ENCODE results near the gene CACNA1I.
"Not testable (repeated sequence)": the region's sequence is repeated elsewhere in the genome, so short reads cannot be mapped to it uniquely, and the experiment has no call there.

Gene CACNA1I

DNA sequence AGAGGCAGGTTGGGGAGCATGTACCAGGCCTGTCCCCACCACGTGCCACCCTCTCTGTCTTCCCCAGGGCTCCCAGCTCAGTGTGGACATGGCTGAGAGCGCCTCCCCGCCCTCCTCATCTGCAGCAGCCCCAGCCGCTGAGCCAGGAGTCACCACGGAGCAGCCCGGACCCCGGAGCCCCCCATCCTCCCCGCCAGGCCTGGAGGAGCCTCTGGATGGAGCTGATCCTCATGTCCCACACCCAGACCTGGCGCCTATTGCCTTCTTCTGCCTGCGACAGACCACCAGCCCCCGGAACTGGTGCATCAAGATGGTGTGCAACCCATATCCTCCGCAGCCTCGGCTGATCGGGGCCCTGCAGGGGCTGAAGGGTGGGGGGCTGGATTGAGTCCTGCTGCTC is at the start of gene CACNA1I:
Gene CACNA1I (plus strand): TSS at position 89 of the 400 bp plus-strand sequence. CDS start 0 bp downstream, at position 89.
- H3K4me3 ChIP-seq (ENCODE audit: low read depth, low read length): no peak within 1 kb of the TSS
- in situ Hi-C loops (cut with HindIII; ENCODE audit: low sequenced_read_pairs): loop anchor here (25.0 kb wide), 1 partner anchor 442 kb away; no protein-coding TSS in a partner anchor
- TF ChIP-seq, protein P1, sequence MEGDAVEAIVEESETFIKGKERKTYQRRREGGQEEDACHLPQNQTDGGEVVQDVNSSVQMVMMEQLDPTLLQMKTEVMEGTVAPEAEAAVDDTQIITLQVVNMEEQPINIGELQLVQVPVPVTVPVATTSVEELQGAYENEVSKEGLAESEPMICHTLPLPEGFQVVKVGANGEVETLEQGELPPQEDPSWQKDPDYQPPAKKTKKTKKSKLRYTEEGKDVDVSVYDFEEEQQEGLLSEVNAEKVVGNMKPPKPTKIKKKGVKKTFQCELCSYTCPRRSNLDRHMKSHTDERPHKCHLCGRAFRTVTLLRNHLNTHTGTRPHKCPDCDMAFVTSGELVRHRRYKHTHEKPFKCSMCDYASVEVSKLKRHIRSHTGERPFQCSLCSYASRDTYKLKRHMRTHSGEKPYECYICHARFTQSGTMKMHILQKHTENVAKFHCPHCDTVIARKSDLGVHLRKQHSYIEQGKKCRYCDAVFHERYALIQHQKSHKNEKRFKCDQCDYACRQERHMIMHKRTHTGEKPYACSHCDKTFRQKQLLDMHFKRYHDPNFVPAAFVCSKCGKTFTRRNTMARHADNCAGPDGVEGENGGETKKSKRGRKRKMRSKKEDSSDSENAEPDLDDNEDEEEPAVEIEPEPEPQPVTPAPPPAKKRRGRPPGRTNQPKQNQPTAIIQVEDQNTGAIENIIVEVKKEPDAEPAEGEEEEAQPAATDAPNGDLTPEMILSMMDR (IDR thresholded peaks at IDR 0.05; ENCODE audit: low read depth, low read length, missing control alignments): no peak
- DNase-seq (ENCODE audit: low read depth): no peak

DNA sequence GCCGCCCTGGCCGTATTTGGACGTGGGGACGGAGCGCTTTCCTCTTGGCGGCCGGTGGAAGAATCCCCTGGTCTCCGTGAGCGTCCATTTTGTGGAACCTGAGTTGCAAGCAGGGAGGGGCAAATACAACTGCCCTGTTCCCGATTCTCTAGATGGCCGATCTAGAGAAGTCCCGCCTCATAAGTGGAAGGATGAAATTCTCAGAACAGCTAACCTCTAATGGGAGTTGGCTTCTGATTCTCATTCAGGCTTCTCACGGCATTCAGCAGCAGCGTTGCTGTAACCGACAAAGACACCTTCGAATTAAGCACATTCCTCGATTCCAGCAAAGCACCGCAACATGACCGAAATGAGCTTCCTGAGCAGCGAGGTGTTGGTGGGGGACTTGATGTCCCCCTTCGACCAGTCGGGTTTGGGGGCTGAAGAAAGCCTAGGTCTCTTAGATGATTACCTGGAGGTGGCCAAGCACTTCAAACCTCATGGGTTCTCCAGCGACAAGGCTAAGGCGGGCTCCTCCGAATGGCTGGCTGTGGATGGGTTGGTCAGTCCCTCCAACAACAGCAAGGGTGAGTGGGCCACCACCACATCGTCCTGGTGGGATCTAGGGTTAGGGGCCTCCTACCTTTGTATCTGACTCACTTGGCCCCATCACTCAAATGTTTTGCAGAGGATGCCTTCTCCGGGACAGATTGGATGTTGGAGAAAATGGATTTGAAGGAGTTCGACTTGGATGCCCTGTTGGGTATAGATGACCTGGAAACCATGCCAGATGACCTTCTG is 49.3 kb upstream of the CACNA1I start:
- DNase-seq (ENCODE audit: low read depth); in situ Hi-C loops (cut with HindIII; ENCODE audit: low sequenced_read_pairs): not testable (repeated sequence)
- H3K4me3 ChIP-seq (ENCODE audit: low read depth, low read length): peak overlapping the region; percentile 99

DNA sequence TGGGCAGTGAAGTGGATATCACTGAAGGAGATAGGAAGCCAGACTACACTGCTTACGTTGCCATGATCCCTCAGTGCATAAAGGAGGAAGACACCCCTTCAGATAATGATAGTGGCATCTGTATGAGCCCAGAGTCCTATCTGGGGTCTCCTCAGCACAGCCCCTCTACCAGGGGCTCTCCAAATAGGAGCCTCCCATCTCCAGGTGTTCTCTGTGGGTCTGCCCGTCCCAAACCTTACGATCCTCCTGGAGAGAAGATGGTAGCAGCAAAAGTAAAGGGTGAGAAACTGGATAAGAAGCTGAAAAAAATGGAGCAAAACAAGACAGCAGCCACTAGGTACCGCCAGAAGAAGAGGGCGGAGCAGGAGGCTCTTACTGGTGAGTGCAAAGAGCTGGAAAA is 48.5 kb upstream of the CACNA1I start:
- DNase-seq (ENCODE audit: low read depth); in situ Hi-C loops (cut with HindIII; ENCODE audit: low sequenced_read_pairs): not testable (repeated sequence)
- H3K4me3 ChIP-seq (ENCODE audit: low read depth, low read length): peak overlapping the region; percentile 99

DNA sequence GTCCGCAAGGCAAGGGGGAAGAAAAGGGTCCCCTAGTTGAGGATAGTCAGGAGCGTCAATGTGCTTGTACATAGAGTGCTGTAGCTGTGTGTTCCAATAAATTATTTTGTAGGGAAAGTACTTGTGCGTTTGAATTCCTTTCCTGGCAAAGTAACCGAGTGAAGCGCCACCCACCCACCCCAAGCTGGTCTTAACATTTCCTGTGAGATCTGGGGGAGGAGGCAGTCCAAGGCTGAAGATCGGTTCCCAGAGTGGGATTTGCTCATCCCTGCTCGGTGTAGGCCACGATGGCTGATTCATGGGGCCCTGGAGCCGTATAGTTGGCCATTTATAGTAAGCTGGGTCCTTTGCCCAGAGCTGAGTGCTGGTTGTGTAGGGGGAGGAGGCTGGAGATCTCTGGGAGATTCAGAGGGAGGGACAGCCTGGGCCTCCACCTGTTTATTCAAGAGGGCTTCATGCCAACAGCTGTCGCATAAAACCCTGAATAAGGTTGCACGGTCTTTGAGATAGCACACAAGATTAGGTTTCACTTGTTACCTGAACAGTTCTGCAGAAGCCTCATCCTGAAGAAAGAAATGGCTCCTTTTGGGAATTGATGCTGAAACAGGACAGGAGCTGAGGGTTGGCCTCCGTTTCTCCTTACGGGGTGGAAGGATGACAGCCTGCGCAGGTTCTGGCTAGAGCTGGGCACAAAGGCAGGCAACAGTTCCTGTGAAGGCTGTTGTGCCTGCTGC is 47.8 kb upstream of the CACNA1I start:
- DNase-seq (ENCODE audit: low read depth): no peak
- TF ChIP-seq, protein P1 (IDR thresholded peaks at IDR 0.05; ENCODE audit: low read depth, low read length, missing control alignments): no peak
- peak overlapping the region; percentile 99 for H3K4me3 ChIP-seq (ENCODE audit: low read depth, low read length)
- in situ Hi-C loops (cut with HindIII; ENCODE audit: low sequenced_read_pairs): no loop called here

DNA sequence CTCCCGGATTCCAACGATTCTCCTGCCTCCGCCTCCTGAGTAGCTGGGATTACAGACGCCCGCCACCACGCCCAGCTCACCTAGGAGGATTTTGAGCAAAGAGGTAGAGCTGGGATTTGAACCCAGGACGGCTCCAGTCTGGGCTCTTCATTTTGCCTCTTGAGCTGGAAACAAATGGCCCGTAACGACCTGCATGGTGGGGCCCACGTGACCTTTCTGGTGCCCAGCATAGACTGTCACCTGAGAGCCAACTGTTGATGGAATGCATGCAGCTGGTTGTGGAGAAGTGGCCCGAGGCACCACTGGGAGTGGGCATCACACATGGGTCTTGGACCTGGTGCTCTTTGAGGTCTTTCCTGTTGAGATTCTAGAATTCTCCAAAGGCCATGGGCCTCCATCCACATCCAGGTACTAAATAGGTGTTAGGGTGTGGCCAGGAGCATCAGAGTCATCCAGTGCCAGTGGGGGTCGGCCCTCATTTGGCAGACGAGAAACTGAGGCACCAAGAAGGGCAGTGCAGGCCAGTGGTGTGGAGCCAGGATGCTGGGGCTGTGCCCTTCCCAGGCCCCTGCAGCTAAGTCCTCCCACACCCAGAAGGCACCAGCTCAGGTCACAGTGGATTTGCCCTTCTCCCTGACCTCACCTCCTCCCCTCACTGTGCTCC is 46.3 kb upstream of the CACNA1I start:
- in situ Hi-C loops (cut with HindIII; ENCODE audit: low sequenced_read_pairs): no loop called here
- no peak for DNase-seq (ENCODE audit: low read depth)
- H3K4me3 ChIP-seq (ENCODE audit: low read depth, low read length): no peak overlapping the region
- TF ChIP-seq, protein P1 (IDR thresholded peaks at IDR 0.05; ENCODE audit: low read depth, low read length, missing control alignments): no peak

DNA sequence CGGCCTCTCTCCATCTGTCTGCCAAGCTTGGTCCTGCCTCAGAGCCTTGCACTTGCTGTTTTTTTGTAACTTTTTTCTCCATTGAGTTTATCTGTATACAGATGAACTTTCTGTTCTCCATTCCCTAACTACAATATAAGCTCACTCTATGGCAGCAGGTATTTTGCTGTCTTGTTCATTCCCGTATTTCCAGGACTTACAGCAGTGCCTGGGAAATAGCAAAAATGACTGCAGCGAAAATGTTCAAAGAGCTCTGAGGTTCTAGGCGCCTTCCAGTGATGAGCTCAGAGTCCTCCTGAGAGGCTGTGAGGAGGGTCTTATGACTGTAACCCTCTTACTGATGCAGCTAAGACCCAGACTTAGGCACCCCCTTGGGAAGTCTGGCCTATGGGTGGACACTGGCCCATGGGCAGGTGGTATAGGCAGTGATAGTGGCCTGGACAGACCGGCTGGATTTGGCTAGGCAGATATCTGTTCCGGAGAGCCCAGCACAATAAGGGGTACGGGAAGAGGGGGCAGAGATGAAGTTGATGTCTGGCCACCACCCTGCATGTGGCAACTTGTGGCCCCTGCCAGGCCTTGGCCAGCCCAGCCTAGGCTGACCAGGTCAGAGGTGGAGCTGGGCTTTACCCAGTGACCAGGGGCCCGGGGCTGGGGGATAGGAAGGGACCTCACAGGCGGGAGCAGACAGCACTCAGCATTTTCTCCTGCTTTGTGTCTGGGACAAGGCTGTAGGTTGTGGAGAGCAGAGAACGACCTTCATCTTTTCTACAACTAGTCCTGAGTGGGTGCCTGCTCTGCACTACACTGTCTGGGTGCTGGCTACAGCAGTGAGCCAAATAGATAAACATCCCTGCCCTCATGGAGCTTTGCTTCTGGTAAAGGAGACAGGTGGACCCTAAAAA is 45.5 kb upstream of the CACNA1I start:
- no peak overlapping the region for H3K4me3 ChIP-seq (ENCODE audit: low read depth, low read length)
- DNase-seq (ENCODE audit: low read depth): no peak
- in situ Hi-C loops (cut with HindIII; ENCODE audit: low sequenced_read_pairs): no loop called here
- TF ChIP-seq, protein P1 (IDR thresholded peaks at IDR 0.05; ENCODE audit: low read depth, low read length, missing control alignments): no peak

DNA sequence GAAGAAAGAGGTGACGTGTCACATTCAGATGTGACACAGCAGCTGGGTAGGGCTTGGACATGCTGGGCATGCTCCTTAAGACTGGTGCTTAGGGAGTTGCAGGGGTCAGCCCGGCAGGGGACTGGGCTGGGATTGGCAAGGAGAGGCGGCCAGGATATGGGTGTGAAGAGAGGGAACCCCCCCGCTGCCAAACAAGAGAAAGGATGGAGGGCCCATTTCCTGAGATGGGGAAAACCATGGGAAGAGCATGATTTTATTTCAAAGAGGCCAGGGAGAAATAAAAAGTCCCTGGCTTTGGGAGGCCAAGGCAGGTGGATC is 44.9 kb upstream of the CACNA1I start:
- TF ChIP-seq, protein P1 (IDR thresholded peaks at IDR 0.05; ENCODE audit: low read depth, low read length, missing control alignments): no peak
- in situ Hi-C loops (cut with HindIII; ENCODE audit: low sequenced_read_pairs): no loop called here
- no peak for DNase-seq (ENCODE audit: low read depth)
- H3K4me3 ChIP-seq (ENCODE audit: low read depth, low read length): no peak overlapping the region

All from astrocyte of the cerebellum (primary cell).